MM.1S (cell line): Measurements from ENCODE around the gene CSRP3.

Experiments
- CTCF ChIP-seq: fragments of 300-600 bp; sonication (generic); IDR thresholded peaks from 2 replicates; pipeline ENCODE4 v1.5.1; 2016; ENCODE audit warnings: antibody characterized with exemption, low read length, mixed read lengths
- EZH2phosphoT487 ChIP-seq: fragments of 300-600 bp; sonication (generic); IDR thresholded peaks from 2 replicates; pipeline ENCODE4 v1.6.1; 2018; ENCODE audit warnings: antibody characterized with exemption, low read length

- TF ChIP-seq CTCF (no peak), EZH2phosphoT487 (no peak)
Observed at GRCh38 chr11:19239039-19239438, 37.3 kb upstream of the CSRP3 start.
